Esophagus muscularis mucosa (tissue), 4 donors: ENCODE measurements around the gene DAZL. TPM values are rescaled to one million over a fixed set of nuclear protein-coding genes. Genes with fewer than 3 reads are reported as not detected.

Experiments used
- DNase-seq: peaks from one replicate; pipeline ENCODE4 v3.0.0-alpha.2; 2017; ENCODE audit errors: extremely low spot score
- H3K27ac ChIP-seq, 4 donors: fragments of 200-600 bp; sonication (generic); replicated peaks in 1 of 4; 1 replicate in 3 of 4; 2 replicates in 1 of 4; pipeline ENCODE4 v1.5.1; 2016 to 2019; ENCODE audit warnings: mild to moderate bottlenecking in 1 of 4
- H3K27me3 ChIP-seq, 4 donors: fragments of 200-600 bp; sonication (generic); one replicate each; pipeline versions ENCODE4 v1.5.1 to v1.6.0; 2016 to 2019
- H3K36me3 ChIP-seq, 4 donors: fragments of 200-600 bp; sonication (generic); one replicate each; pipeline ENCODE4 v1.5.1; 2016 to 2019
- H3K4me1 ChIP-seq, 4 donors: fragments of 200-600 bp; sonication (generic); one replicate each; pipeline ENCODE4 v1.5.1; 2016 to 2019
- H3K4me3 ChIP-seq, 4 donors: fragments of 200-600 bp; sonication (generic); 1 replicate in 2 of 4; 2 replicates in 2 of 4; pipeline ENCODE4 v1.5.1; 2016 to 2019; ENCODE audit warnings: mild to moderate bottlenecking in 4 of 4, moderate library complexity in 1 of 4
- H3K9me3 ChIP-seq, 4 donors: fragments of 200-600 bp; sonication (generic); 1 replicate in 3 of 4; 2 replicates in 1 of 4; pipeline ENCODE4 v1.5.1; 2016 to 2019
- EP300 ChIP-seq: sonication (generic); formaldehyde crosslinking; IDR thresholded peaks from one replicate; pipeline ENCODE4 v1.6.1; 2017; ENCODE audit warnings: antibody characterized with exemption
- POLR2A ChIP-seq: fragments of 450-650 bp; IDR thresholded peaks from one replicate; pipeline ENCODE4 v1.6.1; 2017; ENCODE audit warnings: antibody characterized with exemption, moderate library complexity, mild to moderate bottlenecking, low read depth
- POLR2AphosphoS5 ChIP-seq, 2 donors: sonication (generic); formaldehyde crosslinking; IDR thresholded peaks; one replicate each; pipeline ENCODE4 v1.6.1; 2017; ENCODE audit warnings: antibody characterized with exemption in 2 of 2
- WGBS: methylation state at CpG from one replicate; pipeline ENCODE4 v1.1.5; 2018; 5-methylcytosine and 5-hydroxymethylcytosine counted together
- intact Hi-C: fragments of 100-400 bp; cut with DNase I; formaldehyde crosslinking; loops from one replicate; pipeline ENCODE4 v1.15.1; 2023
- total RNA-seq, 4 donors: library from RNA; depleted of rRNA; stranded (reverse); fragments of >200 nt; gene quantifications; one replicate each; pipeline versions ENCODE4 v1.1.0 to v1.2.1, GENCODE V29; 2016
- TF ChIP-seq, protein P1 (sequence below), 3 experiments: fragments of 200-600 bp in 2 of 3; fragments of 450-650 bp in 1 of 3; sonication (generic) in 2 of 3; IDR thresholded peaks; one replicate each; pipeline ENCODE4 v1.5.1; 2017 to 2019; ENCODE audit warnings: antibody characterized with exemption in 3 of 3, mild to moderate bottlenecking in 2 of 3, moderate library complexity in 1 of 3

The DAZL gene, protein sequence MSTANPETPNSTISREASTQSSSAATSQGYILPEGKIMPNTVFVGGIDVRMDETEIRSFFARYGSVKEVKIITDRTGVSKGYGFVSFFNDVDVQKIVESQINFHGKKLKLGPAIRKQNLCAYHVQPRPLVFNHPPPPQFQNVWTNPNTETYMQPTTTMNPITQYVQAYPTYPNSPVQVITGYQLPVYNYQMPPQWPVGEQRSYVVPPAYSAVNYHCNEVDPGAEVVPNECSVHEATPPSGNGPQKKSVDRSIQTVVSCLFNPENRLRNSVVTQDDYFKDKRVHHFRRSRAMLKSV
- not detected for total RNA-seq

DNA sequence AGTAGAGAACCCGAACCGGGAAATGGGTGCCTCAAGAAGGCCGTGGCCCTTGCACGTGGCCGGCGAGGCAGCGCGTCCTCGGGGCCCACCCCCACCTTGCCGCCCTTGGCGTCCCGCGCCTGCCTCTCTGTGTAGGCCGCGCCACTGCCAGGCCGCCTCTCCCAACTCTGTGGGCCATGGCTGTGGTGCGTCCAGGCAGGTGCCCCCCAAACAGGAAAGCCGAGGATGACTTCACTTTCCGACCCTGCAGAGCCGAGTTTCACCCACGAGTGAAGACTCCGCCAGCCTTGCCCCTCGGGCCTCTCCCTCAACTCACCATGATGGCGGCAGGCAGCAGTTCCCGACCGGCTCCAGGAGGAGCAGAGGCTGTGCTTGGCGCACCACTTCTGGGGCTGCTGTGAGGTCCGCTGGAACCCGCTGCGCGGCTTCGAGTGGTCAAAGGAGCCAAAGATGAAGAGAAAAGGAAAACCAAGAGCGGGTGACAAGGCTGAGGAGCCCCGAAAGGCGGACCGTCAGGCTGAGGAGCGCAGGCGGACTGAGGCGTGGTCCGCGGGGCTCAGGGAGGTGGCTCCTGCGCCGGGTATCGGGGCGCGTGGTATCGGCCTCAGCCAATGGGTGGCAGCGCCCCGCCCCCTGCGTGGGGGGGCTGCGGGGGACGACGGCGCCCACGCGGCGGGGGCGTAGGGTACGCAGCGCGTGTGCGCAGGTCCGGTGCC lies at the start of gene DAZL:
Gene DAZL, minus strand, starts transcription at position 537 of the 716 bp plus-strand sequence. Its CDS starts 218 bp downstream, at position 319.
- Histone ChIP-seq H3K36me3 (no peaks in the 10 kb centered on the region), H3K4me1 (peaks cover 0 to 6% (median 5%) of the 10 kb centered on the region in 4 donors), H3K27ac (no peak within 1 kb of the TSS), H3K4me3 (no peak within 1 kb of the TSS), H3K27me3 (no peaks in the 10 kb centered on the region), H3K9me3 (no peaks in the 10 kb centered on the region)
- no peak for TF ChIP-seq POLR2AphosphoS5 (IDR thresholded peaks at IDR 0.05)
- TF ChIP-seq EP300, result no peak
- no peak for TF ChIP-seq POLR2A
- TF ChIP-seq, protein P1, sequence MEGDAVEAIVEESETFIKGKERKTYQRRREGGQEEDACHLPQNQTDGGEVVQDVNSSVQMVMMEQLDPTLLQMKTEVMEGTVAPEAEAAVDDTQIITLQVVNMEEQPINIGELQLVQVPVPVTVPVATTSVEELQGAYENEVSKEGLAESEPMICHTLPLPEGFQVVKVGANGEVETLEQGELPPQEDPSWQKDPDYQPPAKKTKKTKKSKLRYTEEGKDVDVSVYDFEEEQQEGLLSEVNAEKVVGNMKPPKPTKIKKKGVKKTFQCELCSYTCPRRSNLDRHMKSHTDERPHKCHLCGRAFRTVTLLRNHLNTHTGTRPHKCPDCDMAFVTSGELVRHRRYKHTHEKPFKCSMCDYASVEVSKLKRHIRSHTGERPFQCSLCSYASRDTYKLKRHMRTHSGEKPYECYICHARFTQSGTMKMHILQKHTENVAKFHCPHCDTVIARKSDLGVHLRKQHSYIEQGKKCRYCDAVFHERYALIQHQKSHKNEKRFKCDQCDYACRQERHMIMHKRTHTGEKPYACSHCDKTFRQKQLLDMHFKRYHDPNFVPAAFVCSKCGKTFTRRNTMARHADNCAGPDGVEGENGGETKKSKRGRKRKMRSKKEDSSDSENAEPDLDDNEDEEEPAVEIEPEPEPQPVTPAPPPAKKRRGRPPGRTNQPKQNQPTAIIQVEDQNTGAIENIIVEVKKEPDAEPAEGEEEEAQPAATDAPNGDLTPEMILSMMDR (IDR thresholded peaks at IDR 0.05), result no peak
- intact Hi-C loops, result loop anchor here (5.0 to 10.0 kb wide), 4 partner anchors 427 to 1237 kb away; no protein-coding TSS in a partner anchor
- no peak for DNase-seq
- 98% methylated on average over 53 of the region's 63 CpGs for WGBS

DNA sequence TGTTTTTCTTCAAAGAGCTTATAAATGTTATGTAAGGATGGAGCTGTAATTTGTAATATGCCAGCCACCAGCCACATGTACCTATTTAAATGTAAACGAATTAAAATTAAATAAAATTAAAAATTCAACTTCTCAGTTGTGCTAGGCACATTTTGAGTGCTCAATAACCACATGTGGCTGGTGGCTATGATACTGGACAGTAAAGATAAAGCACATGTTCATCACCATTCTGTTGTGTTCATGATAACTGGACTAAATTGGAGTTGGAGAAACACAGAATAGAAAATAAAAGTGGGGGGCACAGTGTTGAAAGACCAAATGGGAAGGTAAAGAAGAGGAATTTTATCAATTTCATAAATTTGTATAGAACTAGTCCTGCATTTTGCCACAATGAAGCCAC lies 49.8 kb upstream of the DAZL start:
- H3K27me3 ChIP-seq, result no peaks in the 10 kb centered on the region
- no peak overlapping the region for H3K4me3 ChIP-seq
- no peak overlapping the region for H3K27ac ChIP-seq
- no peaks in the 10 kb centered on the region for H3K36me3 ChIP-seq
- WGBS, result 45% methylated on average over 1 of the region's 1 CpG
- DNase-seq, result no peak
- no peaks in the 10 kb centered on the region for H3K4me1 ChIP-seq
- TF ChIP-seq POLR2AphosphoS5 (IDR thresholded peaks at IDR 0.05) (no peak), EP300 (no peak), POLR2A (no peak)
- TF ChIP-seq, protein P1 (IDR thresholded peaks at IDR 0.05), result no peak
- intact Hi-C loops, result no loop called here
- H3K9me3 ChIP-seq, result no peaks in the 10 kb centered on the region

DNA sequence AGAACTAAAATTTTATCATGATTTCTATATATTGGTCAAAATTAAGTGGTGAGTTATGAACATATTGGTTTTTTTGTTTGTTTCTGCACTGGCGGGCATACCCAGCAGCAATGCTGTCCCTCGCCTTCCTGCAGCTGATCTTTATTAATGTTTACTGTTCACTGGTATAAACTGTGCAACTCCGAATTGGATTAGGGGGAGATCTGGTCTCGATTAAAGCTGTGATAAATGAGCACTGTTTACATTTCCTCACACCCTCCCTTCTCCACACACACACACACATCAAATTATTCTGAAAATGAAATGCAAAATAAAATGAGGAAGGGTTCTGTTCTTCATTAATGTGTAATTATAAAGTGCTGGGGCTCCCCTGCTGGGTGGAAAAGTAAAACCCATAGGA lies 48.5 kb upstream of the DAZL start:
- DNase-seq, result no peak
- intact Hi-C loops, result no loop called here
- no peaks in the 10 kb centered on the region for H3K36me3 ChIP-seq
- no peaks in the 10 kb centered on the region for H3K9me3 ChIP-seq
- no peak overlapping the region for H3K27ac ChIP-seq
- no peaks in the 10 kb centered on the region for H3K27me3 ChIP-seq
- no peaks in the 10 kb centered on the region for H3K4me1 ChIP-seq
- no peak overlapping the region for H3K4me3 ChIP-seq
- TF ChIP-seq POLR2A, result no peak
- TF ChIP-seq, protein P1 (IDR thresholded peaks at IDR 0.05), result no peak
- TF ChIP-seq POLR2AphosphoS5 (IDR thresholded peaks at IDR 0.05), result no peak
- TF ChIP-seq EP300, result no peak
- WGBS, result 51% methylated on average over 4 of the region's 4 CpGs

DNA sequence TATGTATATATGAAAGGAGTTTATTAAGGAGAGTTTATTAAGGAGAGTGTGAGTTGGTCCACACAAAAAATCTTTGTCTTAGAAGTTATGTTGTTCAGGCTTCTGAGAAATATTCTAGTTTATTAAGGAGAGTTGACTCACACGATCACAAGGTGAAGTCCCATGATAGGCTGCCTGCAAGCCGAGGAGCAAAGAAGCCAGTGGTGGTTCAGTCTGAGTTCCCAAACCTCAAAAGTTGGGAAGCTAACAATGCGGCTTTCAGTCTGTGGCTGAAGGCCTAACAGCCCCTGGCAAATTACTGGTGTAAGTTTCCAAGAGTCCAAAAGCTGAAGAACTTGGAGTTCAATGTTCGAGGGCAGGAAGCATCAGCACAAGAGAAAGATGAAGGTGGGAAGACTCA lies 42.4 kb upstream of the DAZL start:
- H3K27me3 ChIP-seq, result no peaks in the 10 kb centered on the region
- no peaks in the 10 kb centered on the region for H3K36me3 ChIP-seq
- no peak for DNase-seq
- no peak overlapping the region for H3K27ac ChIP-seq
- WGBS, result 89% methylated on average over 4 of the region's 4 CpGs
- no peaks in the 10 kb centered on the region for H3K4me1 ChIP-seq
- TF ChIP-seq POLR2AphosphoS5 (IDR thresholded peaks at IDR 0.05), result no peak
- TF ChIP-seq, protein P1 (IDR thresholded peaks at IDR 0.05), result no peak
- no peak for TF ChIP-seq EP300
- TF ChIP-seq POLR2A, result no peak
- intact Hi-C loops, result no loop called here
- H3K4me3 ChIP-seq, result no peak overlapping the region
- no peaks in the 10 kb centered on the region for H3K9me3 ChIP-seq
